Uterus (tissue), 2 donors: ENCODE data around the gene TTC39C.

ENCODE experiments used
- POLR2A ChIP-seq, 2 donors: fragments of 450-650 bp; IDR thresholded peaks; one replicate each; pipeline ENCODE4 v1.6.1; 2016; ENCODE audit warnings: antibody characterized with exemption in 2 of 2, mild to moderate bottlenecking in 1 of 2, moderate library complexity in 1 of 2
- TF ChIP-seq, protein P1 (sequence below), 4 experiments: fragments of 200-600 bp in 2 of 4; fragments of 450-650 bp in 2 of 4; sonication (generic) in 2 of 4; IDR thresholded peaks; one replicate each; pipeline ENCODE4 v1.5.1; 2016 to 2019; ENCODE audit warnings: antibody characterized with exemption in 4 of 4, mild to moderate bottlenecking in 2 of 4, moderate library complexity in 1 of 4

DNA sequence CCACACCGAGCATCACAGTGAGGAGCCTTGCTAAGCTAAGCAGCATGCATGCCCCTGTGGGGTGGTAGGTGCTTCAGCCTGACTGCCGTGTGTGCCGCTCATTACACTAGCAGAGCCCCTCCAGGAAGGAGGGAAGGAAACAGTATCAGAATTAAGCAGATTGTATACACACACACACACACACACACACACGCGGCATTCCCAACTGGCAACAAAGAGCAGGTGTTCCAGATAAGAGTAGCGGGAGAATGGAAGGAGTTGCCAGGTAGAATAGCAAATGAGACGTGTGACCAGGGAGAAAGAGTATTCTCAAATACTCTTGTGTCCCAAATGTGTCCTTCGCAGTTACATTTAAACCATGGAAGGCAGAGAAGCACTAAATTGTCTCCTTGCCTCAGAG, 47.6 kb upstream of the TTC39C start:
- TF ChIP-seq, protein P1, sequence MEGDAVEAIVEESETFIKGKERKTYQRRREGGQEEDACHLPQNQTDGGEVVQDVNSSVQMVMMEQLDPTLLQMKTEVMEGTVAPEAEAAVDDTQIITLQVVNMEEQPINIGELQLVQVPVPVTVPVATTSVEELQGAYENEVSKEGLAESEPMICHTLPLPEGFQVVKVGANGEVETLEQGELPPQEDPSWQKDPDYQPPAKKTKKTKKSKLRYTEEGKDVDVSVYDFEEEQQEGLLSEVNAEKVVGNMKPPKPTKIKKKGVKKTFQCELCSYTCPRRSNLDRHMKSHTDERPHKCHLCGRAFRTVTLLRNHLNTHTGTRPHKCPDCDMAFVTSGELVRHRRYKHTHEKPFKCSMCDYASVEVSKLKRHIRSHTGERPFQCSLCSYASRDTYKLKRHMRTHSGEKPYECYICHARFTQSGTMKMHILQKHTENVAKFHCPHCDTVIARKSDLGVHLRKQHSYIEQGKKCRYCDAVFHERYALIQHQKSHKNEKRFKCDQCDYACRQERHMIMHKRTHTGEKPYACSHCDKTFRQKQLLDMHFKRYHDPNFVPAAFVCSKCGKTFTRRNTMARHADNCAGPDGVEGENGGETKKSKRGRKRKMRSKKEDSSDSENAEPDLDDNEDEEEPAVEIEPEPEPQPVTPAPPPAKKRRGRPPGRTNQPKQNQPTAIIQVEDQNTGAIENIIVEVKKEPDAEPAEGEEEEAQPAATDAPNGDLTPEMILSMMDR (IDR thresholded peaks at IDR 0.05) = no peak
- no peak for TF ChIP-seq POLR2A (IDR thresholded peaks at IDR 0.05)
